Neuronal stem cell (in vitro differentiated cells): Measurements from ENCODE around the gene PPM1E.

ENCODE experiments used
- DNase-seq: peaks from one replicate; pipeline ENCODE4 v3.0.0-alpha.2; 2013; ENCODE audit warnings: low spot score
- H2AFZ ChIP-seq: one replicate; pipeline ENCODE4 v1.6.1; 2013; ENCODE audit warnings: mild to moderate bottlenecking, low read length, inconsistent platforms
- H2AK5ac ChIP-seq: 2 replicates; pipeline ENCODE4 v1.6.1; 2013; ENCODE audit warnings: low read depth, mild to moderate bottlenecking, inconsistent platforms, low read length, moderate library complexity, mixed read lengths
- H2BK120ac ChIP-seq: 2 replicates; pipeline ENCODE4 v1.6.1; 2013; ENCODE audit warnings: low read depth, mild to moderate bottlenecking, inconsistent platforms, low read length, moderate library complexity, mixed read lengths
- H2BK12ac ChIP-seq: one replicate; pipeline ENCODE4 v1.6.1; 2013; ENCODE audit warnings: low read length, inconsistent platforms
- H2BK15ac ChIP-seq: 2 replicates; pipeline ENCODE4 v1.6.1; 2013; ENCODE audit warnings: mild to moderate bottlenecking, low read length, inconsistent platforms, mixed read lengths
- H2BK5ac ChIP-seq: one replicate; pipeline ENCODE4 v1.6.1; 2013; ENCODE audit warnings: inconsistent platforms, mild to moderate bottlenecking, low read length, moderate library complexity
- H3K14ac ChIP-seq: one replicate; pipeline ENCODE4 v1.6.1; 2013; ENCODE audit warnings: low read length, inconsistent platforms
- H3K18ac ChIP-seq: 2 replicates; pipeline ENCODE4 v1.6.1; 2013; ENCODE audit warnings: low read length, inconsistent platforms
- H3K23ac ChIP-seq: 2 replicates; pipeline ENCODE4 v1.6.1; 2013; ENCODE audit warnings: low read depth, mild to moderate bottlenecking, mixed read lengths, low read length, inconsistent platforms; ENCODE audit not compliant: poor library complexity
- H3K27ac ChIP-seq: replicated peaks from 3 replicates; pipeline ENCODE4 v1.5.1; 2013; ENCODE audit warnings: low read length, inconsistent platforms
- H3K27me3 ChIP-seq, 3 experiments: 2 replicates each; pipeline ENCODE4 v1.6.1; 2013; ENCODE audit warnings: low read length in 3 of 3, mild to moderate bottlenecking in 2 of 3, inconsistent platforms in 1 of 3, low read depth in 1 of 3, mixed read lengths in 1 of 3, moderate library complexity in 1 of 3; ENCODE audit not compliant: control insufficient read depth in 3 of 3, insufficient read depth in 3 of 3
- H3K36me3 ChIP-seq, 2 donors: replicated peaks in 1 of 2; 2 replicates each; pipeline ENCODE4 v1.6.1; 2013; ENCODE audit warnings: low read length in 2 of 2; ENCODE audit not compliant: control insufficient read depth in 2 of 2, insufficient read depth in 2 of 2
- H3K4ac ChIP-seq: 2 replicates; pipeline ENCODE4 v1.6.1; 2013; ENCODE audit warnings: inconsistent platforms, mild to moderate bottlenecking, low read length, moderate library complexity
- H3K4me1 ChIP-seq, 2 donors: 1 replicate in 1 of 2; 2 replicates in 1 of 2; pipeline ENCODE4 v1.6.1; 2013; ENCODE audit warnings: low read length in 2 of 2, low read depth in 1 of 2; ENCODE audit not compliant: control insufficient read depth in 2 of 2, insufficient read depth in 1 of 2
- H3K4me2 ChIP-seq: one replicate; pipeline ENCODE4 v1.6.1; 2013; ENCODE audit warnings: mild to moderate bottlenecking, low read length, inconsistent platforms; ENCODE audit not compliant: insufficient read depth, poor library complexity, severe bottlenecking
- H3K4me3 ChIP-seq, 2 donors: 2 replicates each; pipeline ENCODE4 v1.5.1; 2013; ENCODE audit warnings: low read length in 2 of 2, mild to moderate bottlenecking in 2 of 2, inconsistent platforms in 1 of 2, moderate library complexity in 1 of 2
- H3K79me1 ChIP-seq: one replicate; pipeline ENCODE4 v1.6.1; 2013; ENCODE audit warnings: low read depth, mild to moderate bottlenecking, inconsistent platforms, low read length, moderate library complexity
- H3K9ac ChIP-seq: one replicate; pipeline ENCODE4 v1.6.1; 2013; ENCODE audit warnings: mild to moderate bottlenecking, low read depth, low read length, inconsistent platforms; ENCODE audit not compliant: poor library complexity
- H3K9me3 ChIP-seq, 2 donors: replicated peaks in 1 of 2; 2 replicates each; pipeline versions ENCODE3 to v1.6.1; 2013; ENCODE audit warnings: low read length in 2 of 2, mild to moderate bottlenecking in 2 of 2, inconsistent platforms in 1 of 2, low read depth in 1 of 2, mixed read lengths in 1 of 2, moderate library complexity in 1 of 2; ENCODE audit not compliant: control insufficient read depth in 2 of 2, insufficient read depth in 1 of 2
- H4K8ac ChIP-seq: one replicate; pipeline ENCODE4 v1.6.1; 2013; ENCODE audit warnings: low read depth, mild to moderate bottlenecking, inconsistent platforms, low read length, moderate library complexity
- H4K91ac ChIP-seq: one replicate; pipeline ENCODE4 v1.6.1; 2013; ENCODE audit warnings: low read length, low read depth, mild to moderate bottlenecking, inconsistent platforms; ENCODE audit not compliant: poor library complexity
- WGBS, 2 donors: extraction: QIAGEN DNeasy Blood & Tissue Kit; methylation state at CpG; one replicate each; pipeline ENCODE4 v1.1.7; 2013; ENCODE audit warnings: missing lambda C conversion rate in 2 of 2, mixed read lengths in 1 of 2; ENCODE audit not compliant: insufficient read length in 2 of 2, insufficient replicate concordance in 1 of 2; ENCODE audit errors: extremely low coverage in 2 of 2; 5-methylcytosine and 5-hydroxymethylcytosine counted together

Gene PPM1E

DNA sequence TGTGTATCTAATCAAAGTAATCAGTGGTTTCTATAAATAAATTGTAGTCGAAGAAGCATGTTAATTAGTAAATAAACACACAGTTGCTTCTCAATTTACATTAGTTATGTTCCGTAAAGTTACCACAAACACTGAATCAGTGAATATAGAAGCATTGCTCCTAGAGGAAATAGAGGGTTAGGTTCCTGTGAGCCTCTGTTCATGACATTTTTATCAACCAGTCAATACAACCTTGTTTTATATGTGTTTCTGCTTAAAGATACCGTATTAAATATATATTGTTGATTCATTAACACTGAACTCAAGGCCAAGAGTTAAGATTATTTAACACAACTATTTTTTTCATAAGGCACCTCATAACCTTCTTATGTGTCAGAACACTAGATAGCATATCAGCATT, 134.3 kb downstream of the PPM1E start:
- no peak overlapping the region for H3K9ac ChIP-seq
- no peak overlapping the region for H3K27ac ChIP-seq
- no peak overlapping the region for H3K4ac ChIP-seq
- H3K4me2 ChIP-seq, result no peak overlapping the region
- H3K23ac ChIP-seq, result no peak overlapping the region
- H3K14ac ChIP-seq, result no peak overlapping the region
- H4K91ac ChIP-seq, result no peak overlapping the region
- no peak overlapping the region for H3K18ac ChIP-seq
- no peak overlapping the region for H2BK15ac ChIP-seq
- no peak overlapping the region for H2BK12ac ChIP-seq
- H3K4me1 ChIP-seq, result no peaks in the 10 kb centered on the region
- H2AFZ ChIP-seq, result no peak overlapping the region
- H3K27me3 ChIP-seq, result no peaks in the 10 kb centered on the region
- no peak for DNase-seq
- no peaks in the 10 kb centered on the region for H3K79me1 ChIP-seq
- WGBS, 2 donors, result no CpG with 5 or more reads among the region's 3 CpGs
- no peak overlapping the region for H2AK5ac ChIP-seq
- H4K8ac ChIP-seq, result no peak overlapping the region
- no peak overlapping the region for H2BK5ac ChIP-seq
- no peaks in the 10 kb centered on the region for H3K36me3 ChIP-seq
- no peak overlapping the region for H3K4me3 ChIP-seq
- H3K9me3 ChIP-seq, result peaks cover 0 to 5% of the 10 kb centered on the region in 2 donors
- H2BK120ac ChIP-seq, result no peak overlapping the region

DNA sequence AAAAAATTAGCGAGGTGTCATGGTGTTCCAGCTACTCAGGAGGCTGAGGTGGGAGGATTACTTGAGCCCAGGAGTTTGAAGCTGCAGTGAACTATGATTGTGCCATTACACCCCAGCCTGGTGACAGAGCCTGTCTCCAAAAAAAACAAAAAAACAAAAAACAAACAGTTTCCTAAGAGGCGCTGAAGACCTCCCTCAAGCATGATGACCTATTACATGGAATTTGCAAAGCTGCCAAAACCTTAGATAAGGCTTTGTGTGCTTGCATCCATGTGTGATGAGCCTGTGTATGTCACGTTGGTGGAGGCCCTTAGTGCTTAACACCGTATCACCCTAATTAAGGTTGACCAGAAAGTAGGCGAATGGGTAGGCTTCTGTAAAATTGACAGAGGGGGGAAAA, 143.5 kb downstream of the PPM1E start:
- Histone ChIP-seq H3K4ac (no peak overlapping the region), H2BK120ac (no peak overlapping the region), H3K27ac (no peak overlapping the region), H3K27me3 (no peaks in the 10 kb centered on the region), H3K9me3 (peaks cover 0 to 5% of the 10 kb centered on the region in 2 donors), H3K18ac (no peak overlapping the region), H3K4me2 (no peak overlapping the region), H2AFZ (no peak overlapping the region), H2BK12ac (no peak overlapping the region), H3K14ac (no peak overlapping the region), H3K23ac (no peak overlapping the region), H4K91ac (no peak overlapping the region), H3K79me1 (no peaks in the 10 kb centered on the region), H3K9ac (no peak overlapping the region), H2BK5ac (no peak overlapping the region), H2BK15ac (no peak overlapping the region), H3K4me3 (no peak overlapping the region), H2AK5ac (no peak overlapping the region), H4K8ac (no peak overlapping the region), H3K36me3 (no peaks in the 10 kb centered on the region), H3K4me1 (no peaks in the 10 kb centered on the region)
- DNase-seq, result no peak
- WGBS, 2 donors, result no CpG with 5 or more reads among the region's 5 CpGs

- no peak overlapping the region for H2BK5ac ChIP-seq
- H4K8ac ChIP-seq, result no peak overlapping the region
- H3K4me3 ChIP-seq, result no peak overlapping the region
- no peaks in the 10 kb centered on the region for H3K79me1 ChIP-seq
- no peak for DNase-seq
- H4K91ac ChIP-seq, result no peak overlapping the region
- H3K14ac ChIP-seq, result no peak overlapping the region
- H3K27me3 ChIP-seq, result no peaks in the 10 kb centered on the region
- H2BK15ac ChIP-seq, result no peak overlapping the region
- H2AFZ ChIP-seq, result no peak overlapping the region
- no peak overlapping the region for H3K4me2 ChIP-seq
- H2BK12ac ChIP-seq, result no peak overlapping the region
- H2BK120ac ChIP-seq, result no peak overlapping the region
- H3K4me1 ChIP-seq, result no peaks in the 10 kb centered on the region
- no peak overlapping the region for H3K9ac ChIP-seq
- no peak overlapping the region for H3K23ac ChIP-seq
- H3K4ac ChIP-seq, result no peak overlapping the region
- no peaks in the 10 kb centered on the region for H3K36me3 ChIP-seq
- 100% methylated on average over 1 of the region's 1 CpG; no CpG with 5 or more reads in 1 of the 2 donors for WGBS, 2 donors
- H2AK5ac ChIP-seq, result no peak overlapping the region
- peaks cover 0 to 3% of the 10 kb centered on the region in 2 donors for H3K9me3 ChIP-seq
- no peak overlapping the region for H3K27ac ChIP-seq
- no peak overlapping the region for H3K18ac ChIP-seq
Measured at GRCh38 chr17:58902322-58902721, 146.7 kb downstream of the PPM1E start.

- Histone ChIP-seq H3K14ac (no peak overlapping the region), H3K27ac (no peak overlapping the region)
- no peak for DNase-seq
Measured at GRCh38 chr17:58911741-58912343, 156.2 kb downstream of the PPM1E start.

More at GRCh38 chr17:58911741-58912343, 156.2 kb downstream of the PPM1E start:
- no peak overlapping the region for H3K4me3 ChIP-seq
- H3K9ac ChIP-seq, result no peak overlapping the region
- WGBS, 2 donors, result no CpG with 5 or more reads among the region's 8 CpGs
- H3K23ac ChIP-seq, result no peak overlapping the region
- H3K4me1 ChIP-seq, result no peaks in the 10 kb centered on the region
- H3K27me3 ChIP-seq, result no peaks in the 10 kb centered on the region
- peaks cover 8 to 31% of the 10 kb centered on the region in 2 donors for H3K9me3 ChIP-seq
- no peak overlapping the region for H2BK120ac ChIP-seq
- H3K79me1 ChIP-seq, result peaks cover 3% of the 10 kb centered on the region
- no peak overlapping the region for H2BK15ac ChIP-seq
- no peak overlapping the region for H3K4ac ChIP-seq
- no peak overlapping the region for H4K91ac ChIP-seq
- H3K36me3 ChIP-seq, result no peaks in the 10 kb centered on the region
- H3K4me2 ChIP-seq, result no peak overlapping the region
- H2AK5ac ChIP-seq, result no peak overlapping the region
- no peak overlapping the region for H4K8ac ChIP-seq
- H2BK12ac ChIP-seq, result no peak overlapping the region
- H3K18ac ChIP-seq, result no peak overlapping the region
- no peak overlapping the region for H2AFZ ChIP-seq
- no peak overlapping the region for H2BK5ac ChIP-seq
